ENCODE results near the gene RNU6-8.

- TF ChIP-seq POLR2A (IDR thresholded peaks at IDR 0.05): no peak
- TF ChIP-seq, protein P1, sequence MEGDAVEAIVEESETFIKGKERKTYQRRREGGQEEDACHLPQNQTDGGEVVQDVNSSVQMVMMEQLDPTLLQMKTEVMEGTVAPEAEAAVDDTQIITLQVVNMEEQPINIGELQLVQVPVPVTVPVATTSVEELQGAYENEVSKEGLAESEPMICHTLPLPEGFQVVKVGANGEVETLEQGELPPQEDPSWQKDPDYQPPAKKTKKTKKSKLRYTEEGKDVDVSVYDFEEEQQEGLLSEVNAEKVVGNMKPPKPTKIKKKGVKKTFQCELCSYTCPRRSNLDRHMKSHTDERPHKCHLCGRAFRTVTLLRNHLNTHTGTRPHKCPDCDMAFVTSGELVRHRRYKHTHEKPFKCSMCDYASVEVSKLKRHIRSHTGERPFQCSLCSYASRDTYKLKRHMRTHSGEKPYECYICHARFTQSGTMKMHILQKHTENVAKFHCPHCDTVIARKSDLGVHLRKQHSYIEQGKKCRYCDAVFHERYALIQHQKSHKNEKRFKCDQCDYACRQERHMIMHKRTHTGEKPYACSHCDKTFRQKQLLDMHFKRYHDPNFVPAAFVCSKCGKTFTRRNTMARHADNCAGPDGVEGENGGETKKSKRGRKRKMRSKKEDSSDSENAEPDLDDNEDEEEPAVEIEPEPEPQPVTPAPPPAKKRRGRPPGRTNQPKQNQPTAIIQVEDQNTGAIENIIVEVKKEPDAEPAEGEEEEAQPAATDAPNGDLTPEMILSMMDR (IDR thresholded peaks at IDR 0.05): no peak
These were observed 48.5 kb upstream of the RNU6-8 start for GRCh38 chr14:32251530-32251929.
